Activated CD4-positive, alpha-beta T cell treated with anti-CD3 and anti-CD28 coated beads, Interleukin-2, amount 10 ng/mL, durations not matched to agents 7 days and 5 days (primary cell): Measurements from ENCODE around the gene CALML6. TPM values are rescaled to one million over a fixed set of nuclear protein-coding genes. Genes with fewer than 3 reads are reported as not detected.
"Not testable (repeated sequence)": the region's sequence is repeated elsewhere in the genome, so short reads cannot be mapped to it uniquely, and the experiment has no call there.

Experiments used
- CTCF ChIA-PET: fragments of 350-600 bp; sonication (Branson Sonifier 250); formaldehyde crosslinking; loops from one replicate; lab custom pipeline; 2021; ENCODE audit warnings: antibody characterized with exemption; lab: Charles Lee
- POLR2A ChIA-PET: fragments of 350-600 bp; sonication (Branson Sonifier 250); formaldehyde crosslinking; loops from one replicate; lab custom pipeline; 2021; ENCODE audit warnings: antibody characterized with exemption; lab: Charles Lee
- DNase-seq: peaks from one replicate; pipeline ENCODE4 v3.0.0-alpha.2; 2020
- H3K27ac Mint-ChIP-seq: one replicate; pipeline ENCODE4 v1.8.0; 2021; ENCODE audit warnings: mild to moderate bottlenecking, moderate library complexity, mixed read lengths
- H3K27me3 Mint-ChIP-seq: one replicate; pipeline ENCODE4 v1.8.0; 2021; ENCODE audit warnings: mixed read lengths
- H3K36me3 Mint-ChIP-seq: one replicate; pipeline ENCODE4 v1.8.0; 2021; ENCODE audit warnings: low read depth, mixed read lengths
- H3K4me1 Mint-ChIP-seq: one replicate; pipeline ENCODE4 v1.8.0; 2021; ENCODE audit warnings: mixed read lengths
- H3K4me3 Mint-ChIP-seq: one replicate; pipeline ENCODE4 v1.8.0; 2021; ENCODE audit warnings: mild to moderate bottlenecking, moderate library complexity, mixed read lengths
- H3K9me3 Mint-ChIP-seq: one replicate; pipeline ENCODE4 v1.8.0; 2021; ENCODE audit warnings: mixed read lengths
- total RNA-seq, 2 experiments: library from RNA; stranded (reverse); gene quantifications; one replicate each; pipeline ENCODE4 v1.2.3, GENCODE V29; 2021

The CALML6 gene
- total RNA-seq, 2 experiments from 2014 or later: 0.27 to 0.47 TPM

GRCh38 chr1:1924849-1925248 is 9.8 kb downstream of the CALML6 start:
- no peaks in the 10 kb centered on the region for H3K9me3 Mint-ChIP-seq
- no peaks in the 10 kb centered on the region for H3K36me3 Mint-ChIP-seq
- peaks cover 4% of the 10 kb centered on the region for H3K4me1 Mint-ChIP-seq
- DNase-seq: no peak
- no peak overlapping the region for H3K27ac Mint-ChIP-seq
- no peak overlapping the region for H3K4me3 Mint-ChIP-seq
- POLR2A ChIA-PET: no interaction called here
- no peaks in the 10 kb centered on the region for H3K27me3 Mint-ChIP-seq
- CTCF ChIA-PET: no interaction called here

DNA sequence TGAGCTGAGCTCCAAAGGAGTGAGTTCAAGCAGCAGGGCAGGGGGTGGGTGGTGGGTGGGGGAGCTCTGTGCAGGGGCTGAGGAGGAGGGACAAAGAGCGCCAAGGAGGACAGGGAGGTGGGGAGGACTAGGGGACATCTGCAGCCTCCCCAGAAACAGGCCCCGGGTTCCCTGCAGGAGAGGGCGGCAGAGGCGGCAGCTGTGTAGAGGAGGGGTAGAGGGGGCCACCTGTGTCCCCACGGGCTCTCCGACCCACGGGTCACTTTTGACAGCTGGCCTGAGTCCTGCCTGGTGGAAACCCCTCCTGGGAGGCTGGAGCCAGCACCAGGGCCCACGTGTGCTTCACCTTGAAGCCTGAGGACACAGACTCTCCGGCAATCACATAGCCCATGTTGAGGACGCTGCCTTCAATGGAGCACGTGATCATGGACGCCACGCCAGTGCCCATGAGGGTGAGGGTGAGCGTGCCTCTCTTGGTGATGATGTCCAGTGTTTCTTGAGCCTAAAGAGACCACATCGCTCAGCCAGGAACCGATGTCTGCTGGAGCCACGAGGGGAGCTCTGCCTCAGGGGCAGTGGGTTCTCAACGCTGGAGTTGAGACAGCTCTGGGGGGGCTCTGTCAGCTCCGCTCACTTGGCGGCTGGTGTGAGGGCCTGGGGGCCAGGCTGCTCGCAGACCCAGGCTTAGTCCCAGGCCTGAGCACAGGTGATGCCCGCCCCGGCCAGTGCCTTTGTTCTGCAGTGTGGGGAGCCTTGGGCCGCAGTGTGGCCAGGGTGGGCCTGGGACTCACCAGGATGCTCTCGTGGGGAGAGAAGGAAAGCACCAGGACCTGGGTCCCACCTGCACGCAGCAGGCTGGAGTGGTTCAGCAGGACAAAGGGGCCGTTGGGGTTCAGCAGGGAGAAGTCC is 10.6 kb downstream of the CALML6 start:
- H3K4me1 Mint-ChIP-seq: no peaks in the 10 kb centered on the region
- ChIA-PET CTCF (no interaction called here), POLR2A (no interaction called here)
- H3K4me3 Mint-ChIP-seq: no peak overlapping the region
- no peak overlapping the region for H3K27ac Mint-ChIP-seq
- no peaks in the 10 kb centered on the region for H3K36me3 Mint-ChIP-seq
- H3K9me3 Mint-ChIP-seq: no peaks in the 10 kb centered on the region
- no peaks in the 10 kb centered on the region for H3K27me3 Mint-ChIP-seq
- no peak for DNase-seq

DNA sequence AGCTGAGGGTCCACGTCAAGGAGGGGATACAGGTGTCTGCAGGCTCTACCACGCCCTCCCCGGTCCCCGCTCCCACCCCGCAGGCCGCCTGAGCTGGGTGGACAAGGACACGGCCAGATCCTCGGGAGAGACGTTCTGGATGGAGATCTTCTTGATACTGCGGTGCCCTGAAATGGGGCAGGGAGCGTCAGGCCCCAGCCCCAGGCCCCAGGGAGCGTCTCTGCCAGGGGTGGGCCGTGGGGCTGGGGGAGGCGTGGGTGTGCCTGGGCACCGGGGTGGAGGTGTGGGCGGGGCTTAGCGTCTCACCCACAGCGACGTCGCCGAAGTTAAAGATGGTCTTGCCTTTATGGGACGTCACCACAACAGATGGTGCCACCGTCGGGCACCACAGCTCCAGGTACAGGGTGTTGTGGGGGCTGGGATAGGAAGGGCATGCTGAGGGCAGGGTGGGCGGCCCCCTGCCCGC is 11.3 kb downstream of the CALML6 start:
- POLR2A ChIA-PET: no interaction called here
- H3K27me3 Mint-ChIP-seq: no peaks in the 10 kb centered on the region
- H3K4me3 Mint-ChIP-seq: no peak overlapping the region
- CTCF ChIA-PET: no interaction called here
- H3K27ac Mint-ChIP-seq: no peak overlapping the region
- H3K4me1 Mint-ChIP-seq: no peaks in the 10 kb centered on the region
- H3K36me3 Mint-ChIP-seq: no peaks in the 10 kb centered on the region
- no peak for DNase-seq
- H3K9me3 Mint-ChIP-seq: no peaks in the 10 kb centered on the region

DNA sequence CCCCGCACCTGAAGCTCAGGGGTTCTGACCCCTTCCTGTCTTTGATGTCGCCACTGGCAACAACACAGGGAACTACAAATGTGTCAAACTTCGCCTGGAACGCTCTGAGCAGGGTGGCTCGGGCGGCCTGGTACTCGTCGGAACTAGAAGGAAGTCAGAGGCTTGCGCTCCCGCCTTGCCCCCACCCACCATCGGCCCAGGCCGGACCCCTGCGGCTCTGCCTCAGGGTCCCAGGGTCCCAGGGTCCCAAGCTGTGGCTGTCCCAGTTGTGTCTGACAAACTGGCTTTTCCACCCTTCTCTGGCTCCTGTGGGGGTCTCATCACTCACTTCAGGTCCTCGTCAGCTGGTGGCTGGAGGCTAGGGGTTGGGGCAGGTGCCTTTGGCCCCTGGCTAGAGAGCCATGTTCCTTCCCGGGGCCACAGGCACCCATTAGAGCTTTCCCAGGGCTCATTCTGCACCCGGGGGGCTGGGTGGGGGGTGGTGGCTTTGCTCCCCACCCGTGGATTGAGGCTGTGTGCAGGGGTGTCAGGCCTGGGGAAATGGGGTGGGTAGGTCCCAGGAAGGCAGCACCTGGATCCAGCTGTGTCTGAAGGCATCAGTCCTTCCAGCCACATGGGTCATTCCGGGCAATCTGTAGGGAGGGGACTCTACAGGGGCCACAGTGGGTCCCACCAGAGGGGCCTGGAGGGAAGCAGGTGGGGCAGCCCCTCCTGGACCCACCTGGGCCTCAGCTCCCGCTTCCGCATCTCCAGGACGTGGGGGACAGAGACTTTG is 12.0 kb downstream of the CALML6 start:
- Mint-ChIP-seq H3K27me3 (no peaks in the 10 kb centered on the region), H3K9me3 (no peaks in the 10 kb centered on the region), H3K36me3 (no peaks in the 10 kb centered on the region), H3K4me3 (no peak overlapping the region), H3K4me1 (no peaks in the 10 kb centered on the region), H3K27ac (no peak overlapping the region)
- POLR2A ChIA-PET: no interaction called here
- CTCF ChIA-PET: interaction anchor here (1.2 kb wide), 1 partner anchor 9 kb away, joined by 4 read pairs; no protein-coding TSS in a partner anchor
- DNase-seq: no peak

DNA sequence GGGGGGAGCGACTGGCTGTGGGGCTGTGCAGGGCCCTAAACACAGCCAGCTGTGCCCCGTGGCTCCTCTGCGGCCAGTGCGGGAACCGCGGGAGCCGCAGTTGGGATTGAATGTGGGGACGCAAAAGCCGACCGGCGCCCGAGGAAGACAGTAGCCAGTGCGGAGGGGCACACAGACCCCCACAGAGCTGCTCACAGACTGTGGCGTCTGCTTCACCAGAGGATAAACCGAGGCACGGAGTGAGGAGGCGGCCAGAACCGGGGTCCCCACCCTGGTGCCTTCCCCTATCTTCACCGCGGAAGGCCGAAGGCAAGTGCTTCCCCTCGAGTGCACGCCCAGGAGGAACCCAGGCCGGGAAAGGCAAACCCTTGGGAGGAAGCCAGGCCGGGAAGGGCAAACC is 12.7 kb downstream of the CALML6 start:
- no peak for DNase-seq
- ChIA-PET CTCF (interaction anchor here (1.2 kb wide), 1 partner anchor 9 kb away, joined by 4 read pairs; no protein-coding TSS in a partner anchor), POLR2A (no interaction called here)
- Mint-ChIP-seq H3K4me1 (no peaks in the 10 kb centered on the region), H3K36me3 (no peaks in the 10 kb centered on the region), H3K4me3 (no peak overlapping the region), H3K27ac (no peak overlapping the region), H3K9me3 (no peaks in the 10 kb centered on the region), H3K27me3 (no peaks in the 10 kb centered on the region)

DNA sequence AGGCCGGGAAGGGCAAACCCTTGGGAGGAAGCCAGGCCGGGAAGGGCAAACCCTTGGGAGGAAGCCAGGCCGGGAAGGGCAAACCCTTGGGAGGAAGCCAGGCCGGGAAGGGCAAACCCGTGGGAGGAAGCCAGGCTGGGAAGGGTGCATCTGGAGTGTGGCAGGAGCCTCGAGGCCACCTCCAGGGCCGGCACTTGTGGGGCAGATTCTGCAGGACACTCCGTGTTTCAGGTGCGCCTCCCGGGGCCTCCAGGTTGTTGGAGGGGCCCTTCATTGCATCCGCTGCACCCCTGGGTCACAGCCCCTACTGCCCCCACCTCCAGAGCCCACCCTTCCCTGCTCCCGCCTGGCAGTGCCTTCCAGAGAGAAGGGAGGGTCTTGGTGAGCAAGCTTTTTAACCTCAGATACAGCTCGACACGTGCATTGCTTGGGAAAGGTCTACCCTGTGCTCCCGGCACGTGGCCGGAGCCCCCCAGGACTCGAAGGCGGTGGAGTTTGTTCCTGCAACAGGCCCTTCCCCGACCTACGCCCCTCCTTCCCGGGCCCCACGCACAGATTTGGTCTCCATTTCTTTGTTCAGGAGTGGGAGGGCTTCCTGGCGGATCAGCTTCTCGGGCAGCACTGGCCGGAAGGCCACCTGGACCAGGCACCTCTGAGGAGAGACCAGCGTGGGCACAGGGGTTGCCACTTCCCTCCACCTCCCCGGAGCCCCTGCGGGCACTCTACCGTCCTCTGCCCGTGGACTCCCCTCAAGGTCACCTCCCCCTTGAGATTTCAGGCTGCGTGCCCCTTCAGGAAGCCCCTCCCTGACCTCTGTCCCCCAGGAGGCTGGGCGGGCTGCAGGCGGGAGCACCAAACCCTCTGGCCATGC is 13.4 kb downstream of the CALML6 start:
- no peaks in the 10 kb centered on the region for H3K27me3 Mint-ChIP-seq
- CTCF ChIA-PET: interaction anchor here (1.6 kb wide), 1 partner anchor 15 kb away, joined by 3 read pairs; no protein-coding TSS in a partner anchor

DNA sequence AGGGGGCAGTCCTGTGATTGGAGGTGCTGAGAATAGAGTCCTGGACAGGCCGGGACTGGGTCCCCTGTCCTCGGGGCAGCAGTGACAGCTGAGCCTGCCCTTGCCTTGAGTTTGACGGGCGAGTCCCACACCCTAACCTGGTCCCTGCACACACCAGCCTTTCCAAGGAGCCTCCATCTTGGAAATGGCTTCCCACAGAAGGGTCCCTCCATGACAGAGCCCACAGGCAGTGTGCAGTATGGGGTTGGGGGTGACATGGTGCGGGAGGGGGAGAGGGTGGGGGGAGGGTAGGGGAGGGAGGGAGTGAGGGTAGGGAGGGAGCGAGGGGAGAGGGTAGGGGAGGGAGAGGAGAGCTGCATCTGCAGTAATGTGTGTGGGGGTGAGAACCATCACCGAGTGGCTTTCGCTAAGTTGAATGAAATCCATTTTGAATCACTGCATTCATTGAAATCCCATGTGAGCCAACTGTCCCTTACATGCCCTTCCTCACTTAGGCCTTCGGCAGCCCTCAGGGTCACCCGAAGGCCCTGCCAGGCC is 14.1 kb downstream of the CALML6 start:
- H3K9me3 Mint-ChIP-seq: peaks cover 9% of the 10 kb centered on the region
- POLR2A ChIA-PET: no interaction called here
- H3K4me3 Mint-ChIP-seq: no peak overlapping the region
- CTCF ChIA-PET: interaction anchor here (0.8 to 1.6 kb wide), 3 partner anchors 8 to 596 kb away, joined by 3 read pairs; no protein-coding TSS in a partner anchor
- H3K4me1 Mint-ChIP-seq: no peaks in the 10 kb centered on the region
- H3K27ac Mint-ChIP-seq: no peak overlapping the region
- H3K27me3 Mint-ChIP-seq: no peaks in the 10 kb centered on the region
- H3K36me3 Mint-ChIP-seq: no peaks in the 10 kb centered on the region
- DNase-seq: no peak

More for the DNA sequence above, 13.4 kb downstream of the CALML6 start:
- H3K4me1 Mint-ChIP-seq: no peaks in the 10 kb centered on the region
- peaks cover 2% of the 10 kb centered on the region for H3K9me3 Mint-ChIP-seq
- no peaks in the 10 kb centered on the region for H3K36me3 Mint-ChIP-seq
- H3K27ac Mint-ChIP-seq: no peak overlapping the region
- H3K4me3 Mint-ChIP-seq: no peak overlapping the region
- POLR2A ChIA-PET: no interaction called here
- DNase-seq: no peak

DNA sequence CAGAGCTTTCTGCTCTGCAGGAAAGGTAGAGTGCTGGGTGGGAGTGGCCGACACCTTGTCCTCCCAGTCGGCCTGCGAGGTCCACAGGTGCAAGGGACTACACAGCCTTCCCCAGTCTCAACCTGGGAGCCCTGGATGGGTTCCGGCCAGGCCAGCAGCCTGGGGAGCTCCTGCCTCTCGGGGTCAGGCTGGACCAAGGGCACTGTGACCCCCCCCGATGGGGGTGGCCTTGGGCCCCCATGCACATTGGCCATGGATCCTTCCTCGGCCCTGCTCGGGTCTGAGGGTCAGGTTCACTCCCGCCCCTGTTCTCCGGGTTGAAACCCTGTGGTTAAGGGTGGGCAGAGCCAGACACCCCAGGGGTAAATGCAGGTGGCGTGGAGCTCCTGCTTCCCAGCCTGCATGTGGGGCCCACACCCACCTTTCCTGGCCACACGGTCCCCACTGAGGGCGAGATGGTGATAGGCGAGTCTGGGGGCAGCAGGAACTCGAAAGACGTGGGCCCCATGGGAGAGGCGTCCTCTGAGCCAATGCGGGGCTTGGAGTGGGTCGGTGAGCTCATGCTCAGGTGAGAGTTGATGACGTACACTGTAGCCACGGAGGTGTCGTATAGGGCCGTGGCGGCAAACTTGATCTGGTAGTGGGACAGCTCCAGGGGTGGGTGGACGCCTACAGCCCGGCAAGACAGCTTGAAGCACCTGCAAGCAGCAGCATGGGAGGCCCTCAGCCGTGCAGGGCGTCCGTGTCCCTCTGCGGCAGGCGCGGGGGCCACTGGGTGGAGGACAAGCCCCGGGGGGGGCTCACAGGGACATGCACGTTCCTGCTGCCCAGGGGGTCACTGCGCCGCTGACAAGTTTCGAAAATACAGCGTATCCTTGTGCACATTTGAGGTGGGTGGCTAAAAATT is 14.8 kb downstream of the CALML6 start:
- no peak overlapping the region for H3K4me3 Mint-ChIP-seq
- no peak overlapping the region for H3K27ac Mint-ChIP-seq
- CTCF ChIA-PET: interaction anchor here (0.8 to 1.6 kb wide), 4 partner anchors 9 to 595 kb away, joined by 3 to 4 read pairs (median 3); no protein-coding TSS in a partner anchor
- peaks cover 11% of the 10 kb centered on the region for H3K9me3 Mint-ChIP-seq
- H3K4me1 Mint-ChIP-seq: no peaks in the 10 kb centered on the region
- POLR2A ChIA-PET: no interaction called here
- H3K27me3 Mint-ChIP-seq: no peaks in the 10 kb centered on the region
- no peak for DNase-seq
- no peaks in the 10 kb centered on the region for H3K36me3 Mint-ChIP-seq

DNA sequence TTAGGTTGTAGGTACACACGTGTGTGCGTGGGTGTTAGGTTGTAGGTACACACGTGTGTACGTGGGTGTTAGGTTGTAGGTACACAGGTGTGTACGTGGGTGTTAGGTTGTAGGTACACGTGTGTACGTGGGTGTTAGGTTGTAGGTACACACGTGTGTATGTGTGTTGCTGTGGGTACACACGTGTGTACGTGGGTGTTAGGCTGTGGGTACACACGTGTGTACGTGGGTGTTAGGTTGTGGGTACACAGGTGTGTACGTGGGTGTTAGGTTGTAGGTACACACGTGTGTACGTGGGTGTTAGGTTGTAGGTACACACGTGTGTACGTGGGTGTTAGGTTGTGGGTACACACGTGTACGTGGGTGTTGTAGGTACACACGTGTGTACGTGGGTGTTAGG is 19.8 kb downstream of the CALML6 start:
- H3K36me3 Mint-ChIP-seq, H3K27me3 Mint-ChIP-seq, DNase-seq, H3K4me1 Mint-ChIP-seq, H3K4me3 Mint-ChIP-seq, POLR2A ChIA-PET, CTCF ChIA-PET, H3K27ac Mint-ChIP-seq: not testable (repeated sequence)
- H3K9me3 Mint-ChIP-seq: peaks cover 16% of the 10 kb centered on the region

DNA sequence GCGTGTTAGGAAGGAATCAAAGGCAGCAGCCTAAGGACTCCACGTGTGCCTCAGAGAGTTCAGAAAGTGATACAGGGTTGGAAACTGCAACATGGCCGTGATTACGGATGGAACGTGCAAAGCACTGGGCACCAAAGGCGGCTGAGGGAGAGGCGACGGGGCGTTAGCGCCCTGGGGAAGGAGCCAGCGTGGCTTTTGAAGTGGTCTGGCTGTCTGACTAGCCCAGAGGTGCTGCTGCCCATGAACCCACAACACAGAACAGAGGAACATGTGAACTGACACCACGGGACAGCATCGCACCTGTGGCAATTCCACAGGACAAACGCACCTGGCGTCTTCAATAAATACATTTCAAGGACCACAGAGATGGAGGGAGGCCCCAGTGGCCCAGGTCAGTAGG is 22.0 kb downstream of the CALML6 start:
- Mint-ChIP-seq H3K36me3 (no peaks in the 10 kb centered on the region), H3K4me3 (no peak overlapping the region), H3K9me3 (peaks cover 16% of the 10 kb centered on the region), H3K27me3 (no peaks in the 10 kb centered on the region), H3K27ac (no peak overlapping the region), H3K4me1 (no peaks in the 10 kb centered on the region)
- ChIA-PET POLR2A (no interaction called here), CTCF (interaction anchor here (1.3 kb wide), 1 partner anchor 10 kb away, joined by 4 read pairs; no protein-coding TSS in a partner anchor)
- DNase-seq: no peak

DNA sequence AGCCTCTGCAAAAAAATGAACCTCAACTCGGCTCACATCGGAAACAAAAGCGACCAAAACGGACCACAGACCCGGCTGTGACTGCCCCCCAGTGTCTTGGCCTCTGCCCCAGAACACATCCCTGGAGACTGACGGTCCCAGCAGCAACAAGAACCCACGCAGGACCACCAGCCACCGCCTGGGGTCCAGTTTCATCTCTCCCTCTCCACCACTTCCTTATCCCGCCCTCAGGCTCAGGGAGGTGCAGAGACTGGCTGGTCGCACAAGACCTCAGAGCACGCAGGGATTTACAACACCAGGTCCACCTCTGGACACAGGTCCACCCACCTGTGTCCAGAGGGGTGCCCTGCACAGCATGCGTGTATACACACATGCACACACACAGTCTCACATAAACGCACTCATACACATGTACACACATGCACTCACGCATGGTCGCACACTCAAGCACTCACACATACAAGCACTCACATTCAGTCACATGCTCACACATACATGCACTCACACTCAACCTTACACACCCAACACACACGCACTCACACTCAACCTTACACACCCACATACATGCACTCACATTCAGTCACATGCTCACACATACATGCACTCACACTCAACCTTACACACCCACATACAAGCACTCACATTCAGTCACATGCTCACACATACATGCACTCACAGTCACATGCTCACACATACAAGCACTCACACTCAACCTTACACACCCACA is 22.7 kb downstream of the CALML6 start:
- DNase-seq: no peak
- Mint-ChIP-seq H3K27ac (no peak overlapping the region), H3K4me3 (no peak overlapping the region), H3K9me3 (peaks cover 16% of the 10 kb centered on the region), H3K4me1 (no peaks in the 10 kb centered on the region), H3K36me3 (no peaks in the 10 kb centered on the region), H3K27me3 (no peaks in the 10 kb centered on the region)
- POLR2A ChIA-PET: no interaction called here
- CTCF ChIA-PET: no interaction called here
